Right renal cortex interstitium (tissue), 3 donors: ENCODE measurements around the gene GDE1. TPM values are rescaled to one million over a fixed set of nuclear protein-coding genes. Genes with fewer than 3 reads are reported as not detected.
A peak's percentile ranks its signal among the peaks of the same experiment; 100 is the strongest.

Source experiments
- DNase-seq, 3 donors: peaks; one replicate each; pipeline ENCODE4 v3.0.0-alpha.2; 2013; ENCODE audit warnings: low read depth in 3 of 3, low spot score in 2 of 3
- polyA plus RNA-seq, 3 donors: library from polyadenylated mRNA; unstranded; fragments of 120-200 nt; gene quantifications; one replicate each; pipeline ENCODE4 v1.2.1, GENCODE V29; 2013; ENCODE audit not compliant: insufficient read length in 3 of 3

Gene GDE1
- polyA plus RNA-seq, 3 donors: 76.7 to 84.2 (median 81.7) TPM

DNA sequence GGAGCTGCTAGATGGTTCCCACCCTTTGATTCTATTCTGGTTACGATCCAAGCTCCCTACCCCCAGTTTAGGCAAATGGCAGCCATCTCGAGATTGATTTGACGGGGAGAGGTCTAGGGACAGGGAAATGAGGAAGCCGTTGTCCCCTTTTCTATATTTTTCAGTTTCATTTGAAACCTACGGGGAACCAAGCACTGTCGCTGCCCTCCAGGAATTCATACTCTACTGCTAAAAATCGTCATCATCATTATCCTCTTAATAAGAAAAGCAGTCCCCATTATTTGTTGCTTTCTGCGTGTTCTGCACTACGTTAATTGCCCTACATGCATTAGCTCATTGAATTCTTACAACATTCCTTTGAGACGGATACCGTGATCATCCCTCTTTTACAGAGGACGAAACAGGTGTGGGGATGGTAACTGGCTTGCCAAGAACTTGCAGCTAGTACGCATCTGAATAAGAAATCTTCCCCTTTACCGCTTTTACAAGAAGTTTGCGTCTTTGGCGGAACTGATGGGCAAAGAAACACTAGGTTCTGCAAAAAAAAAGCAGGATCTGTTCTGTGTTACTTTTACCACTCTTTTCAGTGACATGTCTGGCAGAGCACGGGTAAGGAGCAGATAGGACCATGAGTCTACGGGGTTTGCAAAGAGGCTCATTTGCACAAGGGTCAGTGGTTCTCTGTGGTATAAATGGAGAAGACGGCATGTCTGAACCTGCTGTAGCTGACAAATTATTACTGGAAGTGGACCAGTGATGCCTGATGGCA is 2.9 kb upstream of the GDE1 start:
- peak in 2 of 3 donors; percentile 32 to 40 for DNase-seq

DNA sequence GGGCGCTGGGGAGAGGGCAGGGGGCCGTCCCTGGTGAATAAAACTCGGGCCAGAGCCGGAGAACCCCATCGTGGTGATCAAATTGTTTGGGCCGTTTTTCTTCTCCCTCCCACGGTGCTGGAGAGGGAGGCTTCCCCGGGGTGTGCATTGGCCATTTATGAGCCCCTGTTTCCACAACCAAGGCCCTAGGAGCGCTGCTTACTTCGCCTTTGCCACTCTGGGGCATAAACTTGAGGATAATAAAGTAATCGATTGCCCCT is 2.4 kb upstream of the GDE1 start:
- DNase-seq: no peak

DNA sequence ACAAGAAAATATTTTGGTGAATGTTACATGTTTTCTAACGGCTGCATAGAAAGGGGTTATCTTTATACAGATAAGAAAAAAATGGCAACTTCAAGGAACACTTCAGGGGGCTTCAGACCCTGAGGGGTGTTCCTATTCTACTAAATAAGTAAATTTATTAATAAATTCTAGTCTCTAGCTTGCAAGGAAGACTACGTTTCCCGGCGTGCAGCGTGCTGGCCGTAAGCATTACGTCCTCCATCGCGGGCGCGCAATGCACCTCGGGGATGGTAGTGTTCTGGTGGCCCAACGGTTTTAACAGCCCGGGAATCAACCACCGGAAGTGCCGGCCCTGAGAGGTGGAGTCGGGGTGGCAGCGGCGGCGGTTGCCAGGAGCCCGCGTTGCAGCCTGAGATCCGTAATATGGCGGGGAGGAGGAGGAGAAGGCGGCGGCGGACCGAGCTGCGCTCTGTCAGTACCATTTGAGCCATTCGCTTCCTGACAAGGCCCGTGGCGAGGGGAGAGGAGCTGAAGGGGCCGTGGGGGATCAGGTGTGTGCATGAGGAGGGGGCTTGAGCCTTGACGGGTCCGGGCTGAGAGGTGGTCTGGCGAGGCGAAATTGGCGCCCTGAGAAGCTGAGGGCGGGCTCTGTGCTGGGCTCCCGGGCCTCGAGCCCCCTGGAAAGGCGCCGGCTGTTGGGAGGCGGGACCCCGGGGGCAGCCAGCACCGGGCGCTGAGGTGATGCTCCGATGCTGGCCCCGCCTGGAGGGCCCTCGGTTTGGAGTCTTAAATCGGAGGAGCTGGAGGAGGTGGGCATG is 1.9 kb upstream of the GDE1 start, which contains the start of gene CCP110:
Gene CCP110 (plus strand): TSS at position 384 of the 797 bp plus-strand sequence. CDS start 3,940 bp downstream, outside the sequence.
- peak; percentile 70 to 94 (median 80) for DNase-seq

DNA sequence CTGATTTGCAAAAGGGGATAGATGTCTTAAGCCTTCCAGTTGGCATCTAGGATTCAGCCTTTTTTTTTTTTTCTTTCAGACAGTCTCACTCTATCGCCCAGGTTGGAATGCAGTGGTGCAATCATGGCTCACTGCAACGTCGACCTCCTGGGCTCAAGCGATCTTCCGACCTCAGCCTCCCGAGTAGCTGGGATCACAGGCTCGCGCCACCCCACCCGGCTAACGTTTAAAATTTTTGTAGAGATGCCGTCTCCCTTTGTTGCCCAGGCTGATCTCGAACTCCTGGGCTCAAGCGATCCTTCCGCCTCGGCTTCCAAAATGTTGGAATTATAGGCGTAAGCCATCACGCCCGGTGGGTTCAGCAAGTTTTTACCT is 1.3 kb upstream of the GDE1 start:
- DNase-seq: no peak

DNA sequence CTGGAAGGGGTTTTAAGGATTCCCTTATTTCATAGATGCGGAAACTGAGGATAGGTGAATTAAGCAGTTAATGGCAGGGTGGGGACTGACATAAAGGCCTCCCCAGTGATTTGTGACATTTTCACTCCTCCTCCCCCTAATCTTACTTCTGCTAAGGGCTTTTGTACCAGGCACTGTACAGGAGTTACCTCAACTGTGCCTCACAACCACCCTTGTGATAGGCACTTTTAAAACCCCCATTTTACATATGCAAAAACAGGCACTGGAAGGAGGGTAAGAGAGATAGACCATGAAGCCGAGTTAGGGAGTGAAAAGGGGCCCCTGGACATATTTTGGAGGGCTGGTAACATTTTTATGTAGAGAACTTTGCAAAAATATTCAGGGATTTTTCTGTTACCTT is 862 bp upstream of the GDE1 start:
- DNase-seq: no peak

DNA sequence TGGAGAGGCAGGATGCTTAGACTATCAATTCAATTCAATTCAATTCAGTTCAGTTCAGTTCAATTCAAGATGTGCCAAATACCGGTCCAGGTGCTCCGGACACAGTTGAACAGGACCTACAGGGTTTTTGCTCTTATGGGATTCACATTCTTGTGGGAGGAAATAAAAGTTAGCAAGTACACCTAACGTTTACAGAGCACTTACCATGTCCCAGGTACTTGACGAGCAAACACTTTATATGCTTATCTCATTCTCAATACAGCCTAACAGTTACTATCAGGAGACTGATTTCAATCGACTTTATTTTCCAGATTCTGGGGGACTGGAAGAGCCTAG is 467 bp upstream of the GDE1 start:
- no peak for DNase-seq

DNA sequence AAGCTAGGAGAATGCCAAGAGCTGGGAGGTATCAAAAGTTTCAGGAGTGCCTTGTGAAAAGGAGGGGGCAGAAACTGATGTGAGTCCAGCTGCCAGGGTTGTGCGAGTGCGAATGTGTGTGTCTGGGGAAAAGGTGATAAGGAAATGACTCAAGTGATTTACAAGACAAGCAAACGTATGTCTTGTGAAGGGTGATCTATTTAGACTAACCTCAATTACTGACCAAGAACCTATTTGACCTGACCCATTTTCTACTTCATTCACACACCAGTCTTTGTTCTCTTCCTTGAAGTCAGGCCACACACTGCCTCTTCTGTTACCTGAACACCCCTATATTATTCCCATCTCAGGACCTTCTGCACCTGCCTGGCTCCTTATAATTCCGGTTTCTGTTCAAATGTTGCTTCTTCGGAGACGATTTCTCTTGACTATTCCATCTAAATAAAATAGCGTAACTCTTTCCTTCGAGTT is 1.0 kb downstream of the GDE1 start:
- no peak for DNase-seq

DNA sequence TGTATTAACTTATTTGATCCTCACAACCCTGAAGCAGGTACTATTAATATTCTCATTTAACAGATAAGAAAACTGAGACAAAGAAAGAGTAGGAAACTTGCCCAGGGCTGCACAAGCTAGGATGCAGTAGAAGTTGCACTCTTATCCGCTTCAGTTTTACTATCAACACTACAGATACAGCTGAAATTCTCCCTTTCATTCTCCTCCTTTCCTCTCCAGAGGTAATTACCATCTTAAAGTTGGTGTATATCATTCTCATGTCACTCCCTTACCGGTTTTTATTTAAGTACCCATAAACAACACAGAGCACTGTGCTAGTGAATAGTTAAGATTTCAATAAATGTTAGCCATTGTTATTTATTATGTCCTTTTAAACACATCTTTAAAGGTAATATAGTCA is 3.5 kb downstream of the GDE1 start:
- no peak for DNase-seq

DNA sequence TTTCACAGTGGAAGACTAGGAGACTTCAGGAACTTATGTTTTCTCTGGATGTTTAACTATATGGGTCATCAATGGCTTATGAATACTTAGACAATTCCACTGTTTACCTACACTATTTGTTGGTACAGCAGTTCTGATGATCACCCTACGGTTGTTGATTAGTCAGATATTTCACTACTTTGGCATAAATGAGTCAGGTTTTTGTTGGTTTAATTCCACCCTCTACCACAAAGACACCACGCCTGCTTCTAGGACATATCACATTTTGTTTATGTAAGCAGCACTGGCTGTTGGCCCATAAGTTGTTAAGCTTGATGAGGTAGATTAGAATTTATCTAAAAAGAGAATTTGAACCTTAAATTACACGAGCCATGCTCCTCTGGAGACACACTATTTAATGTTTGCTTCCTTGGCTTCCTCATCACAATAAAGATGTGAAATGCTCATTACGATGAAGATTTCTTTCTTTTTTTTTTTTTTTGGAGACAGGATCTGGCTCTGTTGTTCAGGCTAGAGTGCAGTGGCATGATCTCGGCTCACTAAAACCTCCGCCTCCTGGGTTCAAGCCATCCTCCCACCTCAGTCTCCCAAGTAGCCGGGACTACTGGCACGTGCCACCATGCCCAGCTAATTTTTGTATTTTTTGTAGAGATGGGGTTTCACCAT is 4.3 kb downstream of the GDE1 start:
- DNase-seq: no peak

DNA sequence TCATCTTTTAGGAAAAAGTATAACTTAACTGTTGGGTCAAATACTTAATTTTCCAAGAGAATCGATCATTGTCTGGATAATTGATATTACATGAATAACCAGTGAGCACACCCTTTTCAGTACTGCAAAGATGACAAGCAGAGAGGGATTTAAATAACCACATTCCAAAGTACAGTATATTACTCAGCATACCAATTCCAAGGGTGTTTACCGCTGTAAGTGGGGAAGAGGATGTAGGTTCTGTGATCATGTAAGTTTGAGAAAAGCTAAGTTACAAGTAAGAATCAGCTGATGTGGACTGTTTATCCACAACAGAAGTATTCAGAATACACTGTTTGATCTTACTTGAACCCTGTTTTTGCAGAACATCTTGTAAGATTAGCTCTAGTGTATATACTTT is 6.1 kb downstream of the GDE1 start:
- no peak for DNase-seq

DNA sequence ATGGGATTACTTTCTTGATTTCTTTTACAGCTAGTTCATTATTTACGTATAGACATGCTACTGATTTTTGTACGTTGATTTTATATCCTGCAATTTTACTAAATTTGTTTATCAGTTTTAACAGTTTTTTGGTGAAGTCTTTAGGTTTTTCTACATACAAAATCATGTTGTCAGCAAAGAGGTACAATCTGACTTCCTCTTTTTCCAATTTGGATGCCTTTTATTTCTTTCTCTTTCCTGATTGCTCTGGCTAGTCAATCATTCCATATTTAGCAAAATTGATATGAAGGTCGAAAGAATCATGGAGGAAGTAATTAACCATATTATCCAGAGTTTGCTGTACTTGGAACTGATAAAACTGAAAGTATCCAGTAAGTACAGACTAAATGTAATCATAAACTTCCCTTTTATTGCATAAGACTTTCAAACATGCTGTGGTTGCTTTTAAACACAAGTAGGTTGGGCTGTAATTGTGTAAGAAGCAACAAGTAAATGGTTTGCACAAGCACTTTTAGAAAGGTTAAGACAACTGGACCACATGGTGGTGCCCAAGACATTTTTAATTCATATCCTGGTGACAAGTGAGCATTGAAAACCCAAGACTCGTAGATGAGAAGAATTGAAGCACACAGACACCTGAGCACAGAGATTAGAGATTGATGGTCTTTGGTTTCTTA is 8.4 kb downstream of the GDE1 start:
- DNase-seq: no peak

DNA sequence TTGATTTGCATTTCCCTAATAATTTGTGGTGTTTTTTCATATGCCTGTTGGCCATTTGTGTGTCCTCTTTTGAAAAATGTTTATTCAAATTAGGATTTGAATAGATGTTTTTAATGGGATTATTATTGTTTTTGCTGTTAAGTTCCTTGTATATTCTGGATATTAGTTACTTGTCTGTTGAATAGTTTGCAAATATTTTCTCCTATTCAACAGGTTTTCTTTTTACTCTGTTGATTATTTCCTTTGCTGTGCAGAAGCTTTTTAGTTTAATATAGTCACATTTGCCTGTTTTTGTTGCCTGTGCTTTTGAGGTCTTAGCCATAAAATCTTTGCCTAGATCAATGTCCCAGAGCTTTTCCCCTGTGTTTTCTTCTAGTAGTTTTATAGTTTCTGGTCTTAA is 9.6 kb downstream of the GDE1 start:
- DNase-seq: no peak

DNA sequence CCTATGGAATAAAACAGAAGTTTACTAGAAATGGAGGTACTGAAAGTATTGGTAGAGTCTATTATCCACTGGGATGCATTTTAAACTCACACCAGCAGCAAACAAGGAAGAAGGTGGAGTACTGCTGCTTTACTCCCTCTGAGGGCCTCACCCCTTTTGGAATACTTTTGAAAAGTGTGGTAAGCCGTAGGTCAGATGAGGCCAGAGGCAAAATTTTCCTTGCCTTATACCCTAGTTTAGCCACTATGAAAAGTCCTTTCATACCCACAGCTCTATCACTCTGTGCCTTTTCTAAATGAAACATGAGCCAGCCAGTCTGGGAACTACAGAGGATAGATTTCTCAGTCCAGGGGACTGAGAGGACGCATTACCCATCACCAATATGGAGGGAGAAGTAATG is 14.0 kb downstream of the GDE1 start:
- DNase-seq: no peak

DNA sequence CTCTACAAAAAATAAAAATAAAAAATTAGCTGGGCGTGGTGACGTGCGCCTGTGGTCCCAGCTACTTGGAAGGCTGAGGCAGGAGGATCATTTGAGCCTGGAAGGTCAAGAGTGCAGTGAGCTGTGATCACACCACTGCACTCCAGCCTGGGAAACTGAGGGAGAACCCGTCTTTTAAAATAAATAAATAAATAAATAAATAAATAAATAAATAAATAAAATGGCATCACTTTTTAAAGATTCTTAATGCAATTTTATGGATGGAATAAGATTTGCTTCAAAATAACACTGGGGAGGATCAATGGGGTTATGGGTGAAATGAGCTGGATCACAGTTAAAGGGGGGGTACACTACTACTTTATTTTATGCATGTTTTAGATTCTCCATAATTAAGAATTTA is 14.9 kb downstream of the GDE1 start:
- no peak for DNase-seq

DNA sequence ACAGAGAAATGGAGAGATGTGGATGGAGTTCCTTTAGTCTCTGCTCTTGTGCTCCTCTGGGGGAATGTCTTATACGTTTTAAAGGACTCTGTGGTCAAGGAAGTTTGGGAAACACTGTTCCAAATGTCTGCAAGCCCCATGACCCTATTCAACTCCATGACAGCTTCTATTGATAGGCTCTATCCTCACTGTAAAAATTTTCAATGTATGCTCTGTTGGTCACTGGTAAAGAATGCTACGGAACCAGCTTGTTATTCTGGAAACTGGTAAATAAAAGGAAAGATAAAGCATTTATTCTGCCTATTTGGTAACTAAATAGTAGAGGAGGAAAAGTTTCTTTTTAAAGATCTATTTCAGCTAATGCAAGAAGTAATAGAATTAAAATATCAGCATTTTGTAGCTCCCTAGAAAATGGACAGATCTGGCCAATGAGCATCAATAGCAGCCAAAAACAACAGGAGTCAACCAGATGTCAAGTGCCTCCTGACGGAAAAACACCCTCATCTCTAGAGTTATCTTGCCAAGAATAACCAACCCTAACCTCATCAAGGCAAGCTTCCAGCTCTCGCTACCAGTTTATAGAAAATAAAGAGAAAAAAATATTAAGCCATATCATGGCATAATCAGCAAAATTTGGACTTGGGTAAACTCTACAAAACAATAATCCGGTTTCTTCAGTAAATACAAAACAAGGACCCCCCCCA is 16.1 kb downstream of the GDE1 start:
- no peak for DNase-seq

DNA sequence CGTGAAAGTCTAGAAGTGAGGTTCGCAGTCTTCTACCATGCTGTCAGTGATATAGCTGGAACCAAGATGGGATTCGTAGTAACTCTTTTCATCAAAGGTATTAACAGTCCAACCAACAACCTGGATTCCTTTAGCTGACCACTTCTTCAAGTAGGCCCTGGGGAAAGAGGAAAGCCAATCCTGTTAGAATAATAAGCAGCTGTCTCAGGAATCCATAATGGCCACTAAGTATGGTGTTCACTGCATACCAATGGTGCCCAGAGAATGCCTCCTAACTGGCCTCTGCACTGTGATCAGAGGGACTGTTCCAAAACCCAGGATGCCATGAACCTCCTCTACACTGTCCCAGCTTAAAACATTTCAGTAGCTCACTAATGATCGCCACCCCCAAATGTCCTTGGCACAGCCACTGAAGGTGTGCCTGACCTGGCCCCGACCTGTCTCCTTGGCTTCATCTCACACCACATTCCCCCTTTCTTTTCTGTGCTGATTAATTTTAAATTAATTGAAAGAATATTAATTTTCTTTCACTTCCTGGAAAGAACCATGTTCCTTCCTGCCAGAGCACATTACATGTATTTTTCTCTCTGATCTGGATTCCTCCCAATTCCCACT is 18.3 kb downstream of the GDE1 start:
- DNase-seq: no peak

DNA sequence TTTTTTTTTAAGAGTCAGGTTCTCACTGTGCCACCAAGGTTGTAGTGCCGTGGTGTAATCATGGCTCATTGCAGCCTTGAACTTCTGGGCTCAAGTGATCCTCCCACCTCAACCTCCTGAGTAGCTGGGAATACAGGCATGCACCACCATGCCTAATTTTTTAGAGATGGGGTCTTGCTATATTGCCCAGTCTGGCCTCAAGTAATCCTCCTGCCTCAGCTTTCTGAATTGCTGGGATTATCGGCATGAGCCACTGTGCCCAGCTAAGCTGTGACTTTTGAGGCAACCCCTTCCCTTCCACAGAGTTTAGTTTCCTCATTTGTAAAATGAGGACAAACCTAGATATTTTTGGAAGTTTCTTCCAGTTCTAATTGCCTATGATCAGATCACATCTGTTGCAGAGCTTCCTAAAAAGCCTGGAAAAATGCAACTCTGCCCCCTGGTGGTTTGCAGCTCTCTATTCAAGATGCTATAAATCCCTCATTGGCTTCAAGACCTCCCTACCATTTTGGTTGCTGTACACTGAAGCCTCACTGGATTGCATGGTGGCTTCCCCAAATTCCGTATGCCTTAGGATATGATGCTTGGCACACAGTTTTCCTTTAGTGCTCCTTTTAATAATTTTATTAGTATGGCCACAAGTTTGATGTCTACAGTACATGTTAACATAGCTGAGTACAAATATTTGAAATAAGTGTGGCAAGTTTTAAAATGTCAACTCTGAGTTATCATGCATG is 19.3 kb downstream of the GDE1 start:
- DNase-seq: peak in 1 of 3 donors; percentile 36

DNA sequence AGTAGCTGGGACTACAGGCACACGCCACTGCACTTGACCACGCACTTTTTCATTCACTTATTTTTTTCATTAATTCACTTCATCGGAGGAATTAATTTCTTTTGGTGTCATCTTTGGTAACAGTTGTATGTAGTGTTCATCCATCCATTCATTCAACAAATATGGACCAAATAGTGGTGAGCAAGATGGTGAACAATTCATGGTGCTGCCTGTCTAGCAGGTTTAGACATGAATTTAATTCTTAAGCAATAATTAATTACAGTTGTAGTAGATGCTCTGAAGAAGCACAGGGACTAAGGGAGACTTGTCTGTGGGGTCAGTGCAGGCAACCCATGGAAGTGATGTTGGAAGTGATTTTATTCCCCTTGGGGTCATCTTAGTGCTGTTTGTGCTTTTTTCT is 22.4 kb downstream of the GDE1 start:
- no peak for DNase-seq

DNA sequence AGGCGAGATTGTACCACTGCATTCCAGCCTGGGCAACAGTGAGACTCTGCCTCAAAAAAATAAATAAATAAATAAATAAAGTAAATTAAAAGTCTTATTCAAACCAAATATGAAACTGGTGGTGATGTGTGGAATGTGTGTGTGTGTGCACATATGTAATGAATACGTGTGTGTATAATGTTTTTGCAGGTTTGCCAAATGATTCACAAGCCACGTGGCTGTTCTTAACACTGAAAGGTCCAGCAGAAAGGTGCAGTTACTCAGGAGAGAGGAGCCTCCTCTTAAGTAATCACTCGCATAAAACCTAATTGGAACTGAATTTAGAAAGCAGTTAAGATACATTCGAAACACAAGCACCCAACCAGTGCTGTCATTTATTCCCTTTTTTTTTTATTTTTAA is 22.9 kb downstream of the GDE1 start:
- no peak for DNase-seq

DNA sequence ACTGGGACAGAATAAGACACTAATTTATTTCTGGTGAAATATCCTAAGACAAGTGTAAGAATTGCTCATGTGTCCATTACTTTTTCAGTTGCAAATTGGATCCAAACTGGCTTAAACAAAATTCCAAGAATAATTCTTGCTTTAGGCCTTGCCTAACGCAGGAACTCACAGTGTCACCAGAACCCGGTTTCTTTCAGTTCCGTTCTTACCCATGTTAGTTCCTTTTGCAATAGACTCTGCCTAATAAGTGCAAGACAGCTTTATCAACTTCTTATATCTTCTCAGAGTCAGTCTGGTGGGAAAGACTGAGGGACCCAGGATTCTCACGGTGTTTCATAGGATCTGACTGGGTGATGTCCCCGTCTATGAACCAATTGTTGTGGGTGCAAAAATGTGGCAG is 24.7 kb downstream of the GDE1 start:
- DNase-seq: no peak
